CD4-positive, alpha-beta T cell treated with Interleukin-2 at 100 ng/mL for 4 hours (primary cell): ENCODE results near the gene FOXL2NB.

ENCODE experiments used
- DNase-seq: peaks from one replicate; pipeline ENCODE4 v3.0.0-alpha.2; 2020; ENCODE audit warnings: low spot score

Gene FOXL2NB

DNA sequence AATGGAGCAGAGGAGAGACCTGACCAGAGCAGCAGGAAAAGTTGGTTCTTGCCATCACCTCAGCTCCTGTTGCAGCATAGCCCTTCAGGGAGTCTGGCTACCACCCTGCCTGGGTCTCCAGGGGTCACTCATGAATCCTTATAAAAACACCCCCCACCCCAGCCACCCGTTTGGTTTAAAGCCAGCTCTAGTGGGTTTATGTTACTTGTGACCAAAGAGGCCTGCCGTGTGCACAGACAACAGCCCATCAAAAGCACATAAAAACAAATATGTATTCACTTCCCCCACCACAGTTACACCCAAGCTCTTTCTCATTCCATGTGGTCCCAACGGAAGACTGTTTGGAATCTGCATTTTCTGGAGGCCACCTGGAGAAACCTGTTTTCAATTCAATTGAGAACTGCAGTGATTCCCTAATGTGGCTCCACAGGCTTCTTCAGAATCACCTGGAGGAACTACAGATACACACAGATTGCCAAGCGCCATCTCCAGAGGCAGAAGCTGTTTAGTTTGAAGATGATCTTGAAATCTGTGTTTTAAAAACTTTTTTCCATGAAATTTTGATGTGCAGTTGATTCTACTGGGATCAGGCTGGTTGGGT, 13.8 kb upstream of the FOXL2NB start:
- no peak for DNase-seq

GRCh38 chr3:138933981-138934691, 12.9 kb upstream of the FOXL2NB start:
- DNase-seq = no peak

DNA sequence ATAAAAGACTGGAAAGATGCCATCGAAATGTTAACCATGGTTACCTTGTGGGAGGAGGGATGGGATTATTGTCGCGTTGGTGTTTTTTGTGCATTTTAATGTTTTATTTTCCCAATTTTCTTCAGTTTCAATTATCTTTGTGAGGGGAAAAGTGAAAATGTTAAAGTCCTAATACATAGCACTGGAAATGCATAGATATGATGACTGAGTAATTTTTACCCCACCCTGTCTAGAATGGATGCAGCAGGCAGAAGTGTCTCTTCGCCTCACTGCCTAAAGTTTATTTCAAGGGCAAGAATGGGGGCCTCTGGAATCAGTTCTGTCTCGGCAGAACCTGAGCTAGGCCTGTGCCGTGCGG, 11.5 kb upstream of the FOXL2NB start:
- no peak for DNase-seq

- DNase-seq = peak; percentile 69
These were observed 10.9 kb upstream of the FOXL2NB start for GRCh38 chr3:138935863-138936740.

DNA sequence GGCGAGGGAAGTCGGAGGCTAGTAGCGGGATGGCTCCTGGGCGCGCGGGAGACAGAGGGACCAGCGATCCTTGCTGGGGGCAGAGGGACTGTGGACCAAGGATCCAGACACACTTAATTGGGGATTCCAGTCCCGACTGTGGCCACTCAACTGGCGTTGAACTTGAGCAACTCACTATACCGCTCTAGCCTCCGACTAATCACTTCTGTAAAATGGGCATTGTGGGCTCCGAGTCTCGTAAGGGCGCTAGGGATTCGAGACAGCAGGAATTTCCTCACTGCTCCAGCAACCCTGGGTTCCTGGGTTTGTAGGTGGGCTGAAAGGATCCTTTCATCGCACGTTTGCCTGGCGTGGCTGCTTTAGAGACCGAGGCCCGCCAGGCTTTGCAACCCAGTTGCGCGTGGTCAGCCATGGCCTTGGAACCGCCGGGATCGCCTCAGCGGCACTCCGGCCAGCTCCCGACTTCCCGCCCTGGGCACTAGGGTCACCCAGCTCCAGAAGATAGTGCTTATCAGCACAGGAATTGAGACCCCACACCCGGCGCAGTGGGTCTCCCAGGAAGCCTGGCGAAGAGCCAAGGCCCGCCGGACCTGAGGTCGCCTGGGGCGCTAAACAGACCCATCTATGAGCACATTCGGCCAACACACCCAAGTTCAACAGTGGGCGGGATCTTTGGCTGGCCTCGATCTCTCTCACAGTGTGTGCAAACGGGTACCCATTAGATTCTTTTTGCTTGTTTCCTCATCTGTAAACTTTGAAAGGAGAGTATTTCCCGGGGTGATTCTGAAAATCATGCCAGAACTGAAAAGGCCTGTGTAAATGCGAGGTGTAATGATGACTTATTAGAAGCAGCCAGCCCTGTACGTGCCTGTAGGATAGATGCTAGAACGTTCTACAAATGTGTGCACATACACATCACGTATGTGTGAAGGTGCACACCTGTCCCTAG, 10.0 kb upstream of the FOXL2NB start:
- no peak for DNase-seq

DNA sequence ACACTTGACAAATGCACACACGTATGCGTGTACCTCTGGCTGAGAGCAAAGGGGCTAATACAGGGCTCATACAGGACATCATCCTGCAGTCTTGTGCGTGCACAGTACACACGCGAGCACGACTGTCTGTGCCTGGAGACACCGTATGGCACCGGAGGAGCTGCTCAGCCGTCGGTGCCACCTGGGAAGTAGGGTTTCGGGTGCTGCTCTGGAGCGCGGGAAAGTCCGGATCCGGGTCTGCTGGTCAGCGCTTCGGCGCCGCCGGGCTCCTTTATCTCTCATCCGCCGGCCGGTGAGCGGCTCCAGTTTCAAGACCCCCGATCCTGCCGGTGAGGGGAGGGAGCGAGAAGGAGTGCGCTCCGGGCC, 9.3 kb upstream of the FOXL2NB start:
- no peak for DNase-seq

GRCh38 chr3:138938056-138938876, 8.8 kb upstream of the FOXL2NB start:
- DNase-seq = no peak

- DNase-seq = no peak
These were observed 8.0 kb upstream of the FOXL2NB start for GRCh38 chr3:138938877-138939560.

DNA sequence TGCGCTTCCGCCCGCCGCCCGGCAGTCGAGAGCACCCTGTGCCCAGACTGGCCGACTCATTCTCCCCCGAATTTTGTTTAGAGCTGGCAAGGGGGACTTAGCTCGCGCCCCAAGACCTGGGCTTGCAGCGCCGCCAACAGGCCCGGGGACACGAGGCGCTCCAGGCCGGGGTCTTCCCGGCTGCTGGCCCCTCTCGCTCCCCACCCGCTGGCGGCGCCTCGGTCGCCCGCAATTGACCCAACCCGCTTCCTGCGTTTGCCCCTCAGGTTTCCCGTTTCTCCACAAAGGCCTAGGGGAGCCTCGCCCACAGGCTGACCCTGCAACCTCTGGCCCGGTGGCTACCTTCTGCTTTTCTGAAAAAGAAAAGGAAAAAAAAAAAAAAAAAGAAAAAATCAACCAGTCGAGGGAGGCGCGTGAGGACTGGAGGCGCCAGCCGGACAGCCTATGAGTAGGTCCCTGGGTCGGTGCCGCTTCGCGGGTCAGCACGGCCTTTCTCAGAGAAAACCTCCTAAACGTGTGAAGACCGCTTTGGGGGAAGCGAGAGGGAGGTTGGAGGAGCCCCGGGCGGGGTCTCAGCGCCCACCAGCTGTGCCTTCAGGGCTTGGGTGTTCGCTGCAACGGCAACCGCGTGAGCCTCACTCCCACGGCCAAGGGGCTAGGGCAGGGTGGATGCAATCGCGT, 7.3 kb upstream of the FOXL2NB start:
- DNase-seq = no peak

DNA sequence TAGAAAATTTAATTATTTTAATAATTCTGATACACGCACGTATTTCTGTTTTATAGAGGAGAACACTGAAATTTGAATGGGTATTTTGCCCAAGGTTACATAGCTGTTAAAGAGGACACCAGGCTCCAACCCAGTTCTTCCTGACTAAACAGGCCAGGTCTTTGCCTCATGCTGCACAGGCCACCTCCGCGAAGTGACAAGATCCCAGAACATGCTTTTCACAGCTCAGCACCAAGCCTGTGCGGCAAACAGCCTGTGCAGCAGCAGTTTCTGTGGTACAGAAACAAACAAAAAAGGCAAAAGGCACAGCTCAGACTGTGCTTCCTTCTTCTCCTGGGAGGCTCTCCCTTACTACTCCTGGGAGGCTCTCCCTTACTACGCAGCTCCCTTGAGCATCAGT, 6.6 kb upstream of the FOXL2NB start:
- no peak for DNase-seq

GRCh38 chr3:138941259-138941885, 5.6 kb upstream of the FOXL2NB start:
- no peak for DNase-seq

DNA sequence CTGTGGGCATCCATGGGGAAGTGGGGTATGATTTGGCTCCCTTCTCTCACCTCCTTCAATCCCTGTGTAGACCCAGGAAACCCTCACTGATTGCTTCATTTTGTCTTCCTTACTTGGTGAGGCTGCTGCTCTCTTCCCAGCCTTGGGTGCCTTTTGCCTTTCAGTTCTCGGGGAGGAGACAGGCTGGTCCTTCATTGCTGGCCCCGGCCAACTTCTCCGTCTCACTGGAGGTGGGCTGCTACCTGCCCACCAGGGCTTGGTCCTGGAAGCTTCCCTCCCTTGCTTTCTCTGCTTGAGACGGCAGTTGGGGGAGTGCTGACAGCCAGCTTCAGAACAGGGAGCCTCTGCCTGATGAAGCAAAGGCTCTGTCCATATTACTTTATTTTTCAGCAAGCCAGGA, 4.7 kb upstream of the FOXL2NB start:
- DNase-seq = no peak

- no peak for DNase-seq
These were observed 4.0 kb upstream of the FOXL2NB start for GRCh38 chr3:138942861-138943623.

DNA sequence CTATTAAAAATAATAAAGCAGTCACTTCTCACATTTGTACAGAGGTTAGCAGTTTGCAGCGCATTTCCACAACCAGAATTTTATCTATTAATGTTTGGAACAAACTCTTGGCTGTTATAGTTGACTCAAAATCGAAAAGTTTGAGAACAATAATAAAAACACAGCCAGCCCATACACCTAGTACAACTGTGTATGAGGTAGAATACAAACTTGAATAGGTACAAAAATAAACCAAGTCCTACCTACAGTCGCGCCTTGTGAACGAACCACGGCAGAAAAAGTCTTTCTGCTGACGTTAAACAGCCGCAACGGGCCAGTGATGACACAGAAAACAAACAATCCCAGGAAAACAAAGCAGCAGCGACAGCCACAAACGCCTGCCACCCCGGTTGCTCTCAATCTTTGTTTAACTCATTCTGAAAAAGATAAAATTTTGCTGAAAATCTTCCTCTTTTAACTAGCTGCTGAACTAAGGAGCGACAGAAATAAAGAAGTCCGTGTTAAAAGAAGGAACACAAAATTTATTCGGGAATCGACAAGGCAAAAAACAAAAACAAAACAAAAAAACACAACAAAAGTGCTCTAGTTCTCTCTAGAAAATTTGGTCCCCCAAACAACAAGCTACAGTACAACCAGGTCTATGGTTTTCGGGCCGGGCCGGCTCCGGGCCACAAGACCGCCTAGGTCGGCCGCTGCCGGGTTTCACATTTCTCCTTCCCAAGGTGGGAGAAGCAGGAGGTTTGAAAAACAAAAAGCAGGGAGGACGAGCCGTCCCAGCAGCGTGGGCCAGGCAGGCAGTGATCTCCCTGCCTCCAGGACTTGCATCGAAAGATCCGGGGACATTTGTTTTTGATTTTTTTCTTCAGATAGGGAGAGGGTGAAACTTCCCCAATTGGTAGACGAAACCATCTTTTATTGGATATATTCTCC, 3.0 kb upstream of the FOXL2NB start:
- DNase-seq = no peak

GRCh38 chr3:138944654-138944928, 2.4 kb upstream of the FOXL2NB start:
- DNase-seq = no peak

GRCh38 chr3:138944929-138945708, 1.9 kb upstream of the FOXL2NB start:
- DNase-seq = no peak
